22Rv1 (cell line): ENCODE results near the gene HIPK2.

Experiments used
- CTCF ChIP-seq: fragments of 450-650 bp; IDR thresholded peaks from 2 replicates; pipeline ENCODE4 v1.5.1; 2017; ENCODE audit warnings: mild to moderate bottlenecking
- ZFX ChIP-seq: fragments of 450-650 bp; IDR thresholded peaks from 2 replicates; pipeline ENCODE4 v1.6.1; 2017; ENCODE audit warnings: antibody characterized with exemption, borderline replicate concordance

GRCh38 chr7:139757968-139758367 is 19.8 kb downstream of the HIPK2 start:
- TF ChIP-seq CTCF: no peak
- no peak for TF ChIP-seq ZFX
